ENCODE data around the gene IQSEC3. TPM values are rescaled to one million over a fixed set of nuclear protein-coding genes. Genes with fewer than 3 reads are reported as not detected.

The IQSEC3 gene
- total and polyA plus RNA-seq, 8 donors = 0.64 to 8.4 (median 6.0) TPM

GRCh38 chr12:104551-105081, 38.0 kb downstream of the IQSEC3 start:
- ATAC-seq (no peak), DNase-seq (peak in 1 of 4 donors; percentile 23)

GRCh38 chr12:105696-106095, 39.1 kb downstream of the IQSEC3 start:
- intact Hi-C loops (cut with DNase I) = no loop called here
- no peak for ATAC-seq
- no peaks in the 10 kb centered on the region for H3K36me3 ChIP-seq

More at GRCh38 chr12:104551-105081, 38.0 kb downstream of the IQSEC3 start:
- intact Hi-C loops (cut with DNase I) = no loop called here
- Histone ChIP-seq H3K4me3 (no peak overlapping the region), H3K36me3 (no peaks in the 10 kb centered on the region), H3K4me1 (no peaks in the 10 kb centered on the region), H3K27me3 (peaks cover 3 to 54% of the 10 kb centered on the region in 2 donors), H3K9me3 (no peaks in the 10 kb centered on the region), H3K27ac (no peak overlapping the region)
- no peak for TF ChIP-seq CTCF (IDR thresholded peaks at IDR 0.05)

DNA sequence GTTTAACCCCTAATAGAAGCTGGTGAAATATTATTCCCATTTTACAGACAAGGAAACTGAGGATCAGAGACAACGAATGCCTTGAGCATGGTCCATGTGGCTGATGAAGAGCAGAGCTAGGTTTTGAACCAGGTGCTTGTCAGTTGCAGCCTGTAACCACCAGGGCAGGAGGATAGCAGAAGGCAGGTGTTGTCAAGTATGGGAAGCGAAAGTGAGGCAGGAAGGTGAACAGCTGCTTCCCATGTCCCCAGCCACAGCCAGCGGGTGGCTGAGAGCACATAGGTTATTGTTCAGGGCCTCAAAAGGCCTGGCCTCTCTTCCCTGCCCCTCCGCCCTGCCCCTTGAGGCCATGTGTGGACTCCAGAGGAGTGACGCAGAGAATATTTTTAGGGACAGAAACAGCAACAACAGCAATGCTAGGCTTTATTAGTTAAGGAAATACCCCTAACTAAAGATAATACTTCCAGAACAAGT, 39.6 kb downstream of the IQSEC3 start:
- Histone ChIP-seq H3K4me1 (no peaks in the 10 kb centered on the region), H3K36me3 (no peaks in the 10 kb centered on the region), H3K9me3 (no peaks in the 10 kb centered on the region), H3K27me3 (peaks cover 3 to 39% of the 10 kb centered on the region in 2 donors), H3K4me3 (no peak overlapping the region), H3K27ac (no peak overlapping the region)
- peak in 1 of 4 donors; percentile 7 for DNase-seq
- intact Hi-C loops (cut with DNase I) = no loop called here
- no peak for TF ChIP-seq CTCF (IDR thresholded peaks at IDR 0.05)
- ATAC-seq = no peak

More at GRCh38 chr12:105696-106095, 39.1 kb downstream of the IQSEC3 start:
- DNase-seq = no peak
- TF ChIP-seq CTCF (IDR thresholded peaks at IDR 0.05) = no peak
- Histone ChIP-seq H3K9me3 (no peaks in the 10 kb centered on the region), H3K27me3 (peaks cover 3 to 44% of the 10 kb centered on the region in 2 donors), H3K4me1 (no peaks in the 10 kb centered on the region), H3K27ac (no peak overlapping the region), H3K4me3 (no peak overlapping the region)

- Histone ChIP-seq H3K36me3 (no peaks in the 10 kb centered on the region), H3K9me3 (no peaks in the 10 kb centered on the region), H3K27ac (no peak overlapping the region), H3K4me1 (no peaks in the 10 kb centered on the region), H3K4me3 (no peak overlapping the region), H3K27me3 (peaks cover 3 to 41% of the 10 kb centered on the region in 2 donors)
- no peak for DNase-seq
- TF ChIP-seq CTCF (IDR thresholded peaks at IDR 0.05) = no peak
- intact Hi-C loops (cut with DNase I) = no loop called here
- ATAC-seq = no peak
Measured at GRCh38 chr12:108594-108993, 42.0 kb downstream of the IQSEC3 start.

- intact Hi-C loops (cut with DNase I) = no loop called here
- Histone ChIP-seq H3K27ac (no peak overlapping the region), H3K4me3 (peak overlapping the region in 1 of 2 donors; percentile 7), H3K27me3 (peaks cover 2 to 38% of the 10 kb centered on the region in 2 donors), H3K4me1 (no peaks in the 10 kb centered on the region), H3K36me3 (no peaks in the 10 kb centered on the region), H3K9me3 (no peaks in the 10 kb centered on the region)
- no peak for TF ChIP-seq CTCF (IDR thresholded peaks at IDR 0.05)
- no peak for ATAC-seq
- DNase-seq = no peak
Measured at GRCh38 chr12:109446-109845, 42.9 kb downstream of the IQSEC3 start.
